Endothelial cell of umbilical vein (primary cell): Measurements from ENCODE around the gene RAB3IP. TPM values are rescaled to one million over a fixed set of nuclear protein-coding genes. Genes with fewer than 3 reads are reported as not detected.

Source experiments
- BruUV-seq: library from RNA; stranded (reverse); fragments of 400-500 nt; replicated peaks from 2 replicates; lab custom pipeline; 2021; lab: Mats Ljungman, UMichigan
- CTCF ChIA-PET: fragments of 300-600, 350-600 bp; sonication (Branson Sonifier 250); formaldehyde crosslinking; loops from one replicate; lab custom pipeline; 2021; ENCODE audit warnings: antibody characterized with exemption, inconsistent platforms; lab: Charles Lee
- POLR2A ChIA-PET: fragments of 300-600, 350-600 bp; sonication (Branson Sonifier 250); formaldehyde crosslinking; loops from one replicate; lab custom pipeline; 2021; ENCODE audit warnings: antibody characterized with exemption, inconsistent platforms; lab: Charles Lee
- DNase-seq: peaks from one replicate; pipeline ENCODE4 v3.0.0-alpha.2; 2011; ENCODE audit warnings: low read depth, low spot score
- FAIRE-seq: peaks from 2 replicates; lab custom pipeline; 2011; peaks lifted over from hg19 to GRCh38; lab: Jason Lieb, UNC
- H2AFZ ChIP-seq: 2 replicates; pipeline ENCODE4 v1.6.0; 2012; ENCODE audit warnings: low read depth, low read length, control low read depth, inconsistent platforms
- H3K27ac ChIP-seq: 2 replicates; pipeline ENCODE4 v1.5.1; 2011; ENCODE audit warnings: low read depth, mild to moderate bottlenecking, control low read depth, low read length, moderate library complexity; ENCODE audit not compliant: insufficient read depth
- H3K27me3 ChIP-seq, 2 experiments: 2 replicates each; pipeline versions ENCODE4 v1.6.0 to v1.6.1; 2011; ENCODE audit warnings: low read length in 2 of 2, mixed read lengths in 1 of 2; ENCODE audit not compliant: control insufficient read depth in 2 of 2, insufficient read depth in 2 of 2
- H3K36me3 ChIP-seq, 2 experiments: 2 replicates in 1 of 2; 3 replicates in 1 of 2; pipeline ENCODE4 v1.5.1; 2011; ENCODE audit warnings: low read length in 2 of 2, mild to moderate bottlenecking in 1 of 2, moderate library complexity in 1 of 2; ENCODE audit not compliant: control insufficient read depth in 2 of 2, insufficient read depth in 2 of 2; ENCODE audit errors: extremely low read depth in 1 of 2
- H3K4me1 ChIP-seq: 3 replicates; pipeline ENCODE4 v1.5.1; 2011; ENCODE audit warnings: mild to moderate bottlenecking, low read length; ENCODE audit not compliant: control insufficient read depth, insufficient read depth; ENCODE audit errors: extremely low read depth
- H3K4me2 ChIP-seq: 2 replicates; pipeline ENCODE4 v1.6.1; 2011; ENCODE audit warnings: low read length, control low read depth, mixed read lengths; ENCODE audit not compliant: insufficient read depth
- H3K4me3 ChIP-seq, 3 experiments: fragments of 200-600 bp in 1 of 3; sonication (generic), shearing (Covaris generic) in 1 of 3; replicated peaks in 1 of 3; 2 replicates each; pipeline ENCODE4 v1.5.1; 2011 to 2016; ENCODE audit warnings: control low read depth in 3 of 3, low read length in 3 of 3, mild to moderate bottlenecking in 2 of 3, inconsistent platforms in 1 of 3, low read depth in 1 of 3, moderate library complexity in 1 of 3; ENCODE audit not compliant: insufficient read depth in 1 of 3
- H3K79me2 ChIP-seq: 2 replicates; pipeline ENCODE4 v1.6.0; 2012; ENCODE audit warnings: low read length, inconsistent platforms; ENCODE audit not compliant: control insufficient read depth, insufficient read depth
- H3K9ac ChIP-seq: replicated peaks from 2 replicates; pipeline ENCODE3; 2011; ENCODE audit warnings: low read length, control low read depth; ENCODE audit not compliant: insufficient read depth; ENCODE audit errors: extremely low read depth
- H3K9me1 ChIP-seq: replicated peaks from 3 replicates; pipeline ENCODE4 v1.6.0; 2011; ENCODE audit warnings: mild to moderate bottlenecking, low read length; ENCODE audit not compliant: control insufficient read depth, insufficient read depth; ENCODE audit errors: extremely low read depth
- H3K9me3 ChIP-seq: replicated peaks from 2 replicates; pipeline ENCODE4 v1.5.1; 2012; ENCODE audit warnings: low read length, inconsistent platforms; ENCODE audit not compliant: control insufficient read depth, insufficient read depth
- H4K20me1 ChIP-seq: replicated peaks from 2 replicates; pipeline ENCODE3; 2011; ENCODE audit warnings: mild to moderate bottlenecking, low read length; ENCODE audit not compliant: control insufficient read depth, insufficient read depth; ENCODE audit errors: extremely low read depth
- CTCF ChIP-seq, 2 donors: IDR thresholded peaks; 1 replicate in 1 of 2; 2 replicates in 1 of 2; pipeline ENCODE4 v1.5.1; 2011; ENCODE audit warnings: low read length in 2 of 2, mild to moderate bottlenecking in 2 of 2, moderate library complexity in 2 of 2, control low read depth in 1 of 2, inconsistent platforms in 1 of 2, low read depth in 1 of 2; ENCODE audit not compliant: insufficient read depth in 1 of 2; ENCODE audit errors: extremely low read depth in 1 of 2
- EZH2 ChIP-seq: IDR thresholded peaks from 2 replicates; pipeline ENCODE4 v1.6.1; 2012; ENCODE audit warnings: borderline replicate concordance, low read depth, mild to moderate bottlenecking, moderate library complexity, low read length, inconsistent platforms; ENCODE audit not compliant: severe bottlenecking
- FOS ChIP-seq: IDR thresholded peaks from 2 replicates; pipeline ENCODE4 v1.6.1; 2011; ENCODE audit warnings: mild to moderate bottlenecking, low read length, moderate library complexity, borderline replicate concordance; ENCODE audit not compliant: insufficient read depth
- GATA2 ChIP-seq: IDR thresholded peaks from 2 replicates; pipeline ENCODE4 v1.7.0; 2011; ENCODE audit warnings: low read depth, mild to moderate bottlenecking, moderate library complexity, mixed read lengths, low read length; ENCODE audit not compliant: insufficient read length, insufficient read depth
- JUN ChIP-seq: IDR thresholded peaks from 2 replicates; pipeline ENCODE4 v1.6.1; 2011; ENCODE audit warnings: borderline replicate concordance, low read depth; ENCODE audit not compliant: insufficient read length, insufficient read depth
- MAX ChIP-seq: IDR thresholded peaks from 2 replicates; pipeline ENCODE4 v1.6.1; 2011; ENCODE audit not compliant: insufficient read depth, insufficient read length
- MYC ChIP-seq: IDR thresholded peaks from one replicate; pipeline ENCODE4 v1.6.1; 2011; ENCODE audit warnings: mild to moderate bottlenecking, low read depth, low read length
- POLR2A ChIP-seq: IDR thresholded peaks from 2 replicates; pipeline ENCODE4 v1.6.1; 2012; ENCODE audit warnings: low read depth, mild to moderate bottlenecking, control low read depth, low read length
- POLR2AphosphoS5 ChIP-seq: IDR thresholded peaks from 2 replicates; pipeline ENCODE4 v1.6.1; 2012; ENCODE audit warnings: low read depth, mild to moderate bottlenecking, control low read depth, low read length, moderate library complexity; ENCODE audit not compliant: insufficient read depth
- dilution Hi-C: fragments of 300-500 bp; cut with MboI; formaldehyde crosslinking; loops from one replicate; pipeline ENCODE4 v1.15.0; 2019; ENCODE audit warnings: low sequenced_read_pairs; ENCODE audit not compliant: extremely low pct_ligation_motif_present
- intact Hi-C: fragments of 100-400 bp; cut with micrococcal nuclease; formaldehyde crosslinking; loops from one replicate; pipeline ENCODE4 v1.10.0; 2022
- polyA plus RNA-seq, 4 experiments: library from polyadenylated mRNA; depleted of rRNA in 3 of 4; stranded (reverse) in 3 of 4; unstranded in 1 of 4; fragments of >200 nt; gene quantifications; 2 replicates each; pipeline versions ENCODE4 v1.2.1 to v1.2.3, GENCODE V29; 2011 to 2012; ENCODE audit warnings: missing spikeins in 1 of 4
- total RNA-seq: library from RNA; stranded (reverse); gene quantifications from 2 replicates; pipeline ENCODE4 v1.2.3, GENCODE V29; 2021

Gene RAB3IP
- total and polyA plus RNA-seq, 2 donors (not counting 3 experiments of a cell fraction or from before 2014, with no cell fraction given) = 9.6 to 13.3 TPM

- FAIRE-seq (no peak), DNase-seq (no peak)
- ChIA-PET POLR2A (no interaction called here), CTCF (interaction anchor here (0.7 to 1.2 kb wide), 2 partner anchors 41 to 54 kb away, joined by 3 to 4 read pairs; no protein-coding TSS in a partner anchor)
- intact Hi-C loops = no loop called here
- Histone ChIP-seq H3K9me3 (no peaks in the 10 kb centered on the region), H3K9me1 (no peaks in the 10 kb centered on the region), H3K4me2 (no peak overlapping the region), H3K36me3 (no peaks in the 10 kb centered on the region), H3K27me3 (peaks cover 0 to 1% of the 10 kb centered on the region in 2 experiments), H3K4me3 (no peak overlapping the region), H3K79me2 (no peaks in the 10 kb centered on the region), H2AFZ (no peak overlapping the region), H3K27ac (no peak overlapping the region), H3K4me1 (no peaks in the 10 kb centered on the region), H3K9ac (no peak overlapping the region), H4K20me1 (no peaks in the 10 kb centered on the region)
- no TSS peak for BruUV-seq
- dilution Hi-C loops = no loop called here
- TF ChIP-seq EZH2 (no peak), POLR2AphosphoS5 (no peak), CTCF (IDR thresholded peaks at IDR 0.05; ENCODE audit: extremely low read depth in 1 of 2, insufficient read depth in 1 of 2, low read depth in 1 of 2, low read length in 2 of 2) (no peak), POLR2A (no peak)
Measured at GRCh38 chr12:69834147-69834546, 95.5 kb downstream of the RAB3IP start.

GRCh38 chr12:69834576-69834975, 95.9 kb downstream of the RAB3IP start:
- TF ChIP-seq POLR2AphosphoS5 = no peak
- TF ChIP-seq GATA2 = no peak
- no peak for TF ChIP-seq FOS
- no peak for TF ChIP-seq JUN
- TF ChIP-seq CTCF (IDR thresholded peaks at IDR 0.05; ENCODE audit: extremely low read depth in 1 of 2, insufficient read depth in 1 of 2, low read depth in 1 of 2, low read length in 2 of 2) = no peak
- no peak for TF ChIP-seq POLR2A
- TF ChIP-seq MAX = no peak
- TF ChIP-seq MYC = no peak
- no peak for TF ChIP-seq EZH2
- Histone ChIP-seq H3K79me2 (no peaks in the 10 kb centered on the region), H3K4me1 (no peaks in the 10 kb centered on the region), H3K27me3 (peaks cover 0 to 1% of the 10 kb centered on the region in 2 experiments), H3K9me3 (no peaks in the 10 kb centered on the region), H3K9ac (no peak overlapping the region), H3K9me1 (no peaks in the 10 kb centered on the region), H4K20me1 (no peaks in the 10 kb centered on the region), H3K4me3 (no peak overlapping the region), H3K36me3 (no peaks in the 10 kb centered on the region), H3K27ac (no peak overlapping the region), H2AFZ (no peak overlapping the region), H3K4me2 (no peak overlapping the region)
- intact Hi-C loops (no loop called here), dilution Hi-C loops (no loop called here)
- no peak for FAIRE-seq
- no TSS peak for BruUV-seq
- CTCF ChIA-PET = interaction anchor here (0.7 to 1.2 kb wide), 2 partner anchors 41 to 55 kb away, joined by 3 to 4 read pairs; no protein-coding TSS in a partner anchor
- peak; percentile 45 for DNase-seq
- POLR2A ChIA-PET = no interaction called here
